ENCODE measurements around the gene RAMACL. TPM values are rescaled to one million over a fixed set of nuclear protein-coding genes. Genes with fewer than 3 reads are reported as not detected.

The RAMACL gene
- total RNA-seq, 1 donor from 2014 or later: 1.7 TPM

- no peak for TF ChIP-seq CTCF (IDR thresholded peaks at IDR 0.05; ENCODE audit: unreplicated experiment)
- Mint-ChIP-seq H3K36me3 (ENCODE audit: insufficient read depth) (peaks cover 22% of the 10 kb centered on the region), H3K27ac (no peak overlapping the region), H3K27me3 (no peaks in the 10 kb centered on the region), H3K9me3 (ENCODE audit: low read depth) (no peaks in the 10 kb centered on the region), H3K4me1 (ENCODE audit: low read depth) (no peaks in the 10 kb centered on the region), H3K4me3 (ENCODE audit: low read depth) (no peak overlapping the region)
- no peak for DNase-seq (ENCODE audit: low spot score, unreplicated experiment)
Observed at GRCh38 chr6:166533205-166533824, 53.2 kb downstream of the RAMACL start.

Other genes starting within 250 kb of the RAMACL start
- 25.4 and 29.8 TPM in 2 replicates for gene SFT2D1, start 244.1 kb downstream of the RAMACL start, total RNA-seq
- gene MPC1, start 203.7 kb downstream of the RAMACL start, total RNA-seq: 20.3 and 20.6 TPM in 2 replicates
- 37.5 and 43.1 TPM in 2 replicates for gene RPS6KA2, start 40.6 kb upstream of the RAMACL start, total RNA-seq

All from progenitor cell of endocrine pancreas (in vitro differentiated cells).